Osteoblast (primary cell): ENCODE results near the gene HMGN5. TPM values are rescaled to one million over a fixed set of nuclear protein-coding genes. Genes with fewer than 3 reads are reported as not detected.
A peak's percentile ranks its signal among the peaks of the same experiment; 100 is the strongest.

Experiments
- DNase-seq: peaks from one replicate; pipeline ENCODE4 v3.0.0; 2011; ENCODE audit warnings: low spot score, mixed read lengths; ENCODE audit not compliant: insufficient read length; ENCODE audit errors: missing footprints
- H2AFZ ChIP-seq: 2 replicates; pipeline ENCODE4 v1.6.0; 2011; ENCODE audit warnings: mild to moderate bottlenecking, low read length
- H3K27ac ChIP-seq: 2 replicates; pipeline ENCODE4 v1.5.1; 2011; ENCODE audit warnings: mild to moderate bottlenecking, low read depth, low read length, moderate library complexity
- H3K27me3 ChIP-seq: 2 replicates; pipeline ENCODE4 v1.6.0; 2012; ENCODE audit warnings: mild to moderate bottlenecking, control low read depth, inconsistent platforms, low read length, moderate library complexity; ENCODE audit not compliant: insufficient read depth
- H3K36me3 ChIP-seq: 2 replicates; pipeline ENCODE4 v1.5.1; 2011; ENCODE audit warnings: mild to moderate bottlenecking, low read length, control low read depth, moderate library complexity; ENCODE audit not compliant: insufficient read depth
- H3K4me1 ChIP-seq: 2 replicates; pipeline ENCODE4 v1.5.1; 2011; ENCODE audit warnings: mild to moderate bottlenecking, low read length, control low read depth, moderate library complexity; ENCODE audit not compliant: insufficient read depth
- H3K4me2 ChIP-seq: 2 replicates; pipeline ENCODE4 v1.6.0; 2011; ENCODE audit warnings: mild to moderate bottlenecking, low read length; ENCODE audit not compliant: insufficient read depth
- H3K4me3 ChIP-seq: fragments of 200-600 bp; sonication (generic); 3 replicates; pipeline ENCODE4 v1.5.1; 2012; ENCODE audit warnings: mild to moderate bottlenecking, low read length, inconsistent platforms; ENCODE audit not compliant: insufficient read depth
- H3K79me2 ChIP-seq: 2 replicates; pipeline ENCODE4 v1.6.0; 2012; ENCODE audit warnings: mild to moderate bottlenecking, low read length, control low read depth, inconsistent platforms; ENCODE audit not compliant: insufficient read depth
- H3K9me3 ChIP-seq: 2 replicates; pipeline ENCODE4 v1.5.1; 2011; ENCODE audit warnings: low read depth, low read length, control low read depth
- H4K20me1 ChIP-seq: 2 replicates; pipeline ENCODE4 v1.6.0; 2012; ENCODE audit warnings: mild to moderate bottlenecking, low read length, control low read depth; ENCODE audit not compliant: insufficient read depth
- CTCF ChIP-seq: IDR thresholded peaks from 2 replicates; pipeline ENCODE4 v1.5.1; 2011; ENCODE audit warnings: mild to moderate bottlenecking, low read depth, low read length, moderate library complexity; ENCODE audit errors: extremely low read depth
- total RNA-seq: library from RNA; depleted of rRNA; stranded (reverse); fragments of >200 nt; gene quantifications from 2 replicates; pipeline ENCODE4 v1.2.3, GENCODE V29; 2012

Gene HMGN5
- total RNA-seq, 1 donor, result 1.8 TPM

GRCh38 chrX:81229229-81229628 is 27.5 kb upstream of the HMGN5 start:
- H3K36me3 ChIP-seq, result no peaks in the 10 kb centered on the region
- no peaks in the 10 kb centered on the region for H3K9me3 ChIP-seq
- no peak overlapping the region for H3K4me2 ChIP-seq
- H3K4me3 ChIP-seq, result no peak overlapping the region
- no peak for TF ChIP-seq CTCF
- DNase-seq, result no peak
- no peaks in the 10 kb centered on the region for H3K4me1 ChIP-seq
- H4K20me1 ChIP-seq, result peaks cover 6% of the 10 kb centered on the region
- H3K27ac ChIP-seq, result no peak overlapping the region
- H2AFZ ChIP-seq, result no peak overlapping the region
- no peaks in the 10 kb centered on the region for H3K27me3 ChIP-seq
- no peaks in the 10 kb centered on the region for H3K79me2 ChIP-seq

DNA sequence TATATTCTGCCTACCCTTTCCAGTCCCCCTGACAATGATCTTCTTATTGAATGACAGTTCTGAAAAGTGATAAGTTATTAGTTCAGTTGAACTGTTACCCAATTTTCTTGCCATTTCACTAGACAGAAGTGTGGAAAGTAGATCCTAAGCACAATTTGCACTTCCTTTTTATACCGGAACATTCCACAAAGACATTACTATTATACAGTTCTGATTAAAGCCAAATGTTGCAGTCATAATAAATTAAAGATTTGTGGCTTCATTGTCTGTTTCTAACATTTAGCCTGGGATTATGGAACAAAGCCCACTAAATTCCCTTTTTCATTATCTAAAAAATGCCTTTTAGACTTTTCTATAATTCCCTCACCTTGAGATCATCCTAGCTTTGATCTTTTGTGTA is 14.0 kb upstream of the HMGN5 start:
- Histone ChIP-seq H3K4me2 (no peak overlapping the region), H3K27ac (no peak overlapping the region), H3K79me2 (peaks cover 10% of the 10 kb centered on the region), H3K4me1 (no peaks in the 10 kb centered on the region), H3K27me3 (no peaks in the 10 kb centered on the region), H3K36me3 (no peaks in the 10 kb centered on the region), H3K9me3 (no peaks in the 10 kb centered on the region), H3K4me3 (no peak overlapping the region), H2AFZ (no peak overlapping the region), H4K20me1 (no peaks in the 10 kb centered on the region)
- DNase-seq, result no peak
- TF ChIP-seq CTCF, result no peak

DNA sequence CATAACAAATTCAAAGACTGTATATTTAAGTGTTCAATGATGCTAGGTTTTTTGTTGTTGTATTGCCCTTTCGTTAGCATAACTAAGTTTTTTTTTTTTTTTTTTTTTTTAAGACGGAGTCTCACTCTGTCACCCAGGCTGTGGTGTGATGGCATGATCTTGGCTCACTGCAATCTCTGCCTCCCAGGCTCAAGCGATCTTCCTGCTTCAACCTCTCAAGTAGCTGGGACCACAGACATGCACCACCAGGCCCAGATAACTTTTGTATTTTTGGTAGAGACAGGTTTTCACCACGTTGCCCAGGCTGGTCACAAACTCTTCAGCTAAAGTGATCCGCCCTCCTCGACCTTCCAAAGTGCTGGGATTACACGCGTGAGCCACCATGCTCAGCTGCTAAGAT is 7.2 kb upstream of the HMGN5 start:
- Histone ChIP-seq H3K36me3 (no peaks in the 10 kb centered on the region), H3K4me1 (no peaks in the 10 kb centered on the region), H3K27me3 (no peaks in the 10 kb centered on the region), H3K79me2 (peaks cover 35% of the 10 kb centered on the region), H3K4me3 (no peak overlapping the region), H3K4me2 (no peak overlapping the region), H3K27ac (no peak overlapping the region), H4K20me1 (no peaks in the 10 kb centered on the region), H3K9me3 (no peaks in the 10 kb centered on the region), H2AFZ (no peak overlapping the region)
- DNase-seq, result no peak
- TF ChIP-seq CTCF, result no peak

DNA sequence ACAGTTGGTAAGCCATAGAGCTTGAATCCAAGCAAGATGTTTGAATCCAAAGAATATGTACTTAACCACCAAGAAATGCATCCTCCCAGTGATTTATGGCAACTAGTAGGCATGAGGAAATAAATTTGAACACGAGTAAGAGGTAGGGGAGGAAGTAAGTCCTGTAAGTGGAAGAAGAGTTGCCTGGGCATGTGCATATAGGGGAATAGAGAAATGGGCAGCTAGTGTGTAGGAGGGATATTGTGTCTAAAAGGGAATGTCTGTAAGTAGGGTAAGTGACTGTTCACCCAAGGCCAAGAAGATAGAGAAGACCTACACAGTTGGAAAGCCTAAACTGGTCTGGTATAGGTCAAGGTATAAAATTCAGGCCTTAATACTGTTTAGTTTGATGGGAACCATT is 4.8 kb upstream of the HMGN5 start:
- Histone ChIP-seq H3K4me1 (peaks cover 2% of the 10 kb centered on the region), H4K20me1 (no peaks in the 10 kb centered on the region), H3K4me3 (no peak overlapping the region), H3K79me2 (peaks cover 54% of the 10 kb centered on the region), H3K9me3 (no peaks in the 10 kb centered on the region), H3K36me3 (no peaks in the 10 kb centered on the region), H3K27ac (no peak overlapping the region), H2AFZ (no peak overlapping the region), H3K27me3 (no peaks in the 10 kb centered on the region), H3K4me2 (no peak overlapping the region)
- no peak for TF ChIP-seq CTCF
- peak; percentile 10 for DNase-seq
